Sigmoid colon (tissue), 7 donors: ENCODE results near the gene KTN1. TPM values are rescaled to one million over a fixed set of nuclear protein-coding genes. Genes with fewer than 3 reads are reported as not detected.

Experiments
- DNase-seq: peaks from one replicate; pipeline ENCODE4 v3.0.0-alpha.2; 2019
- H3K27ac ChIP-seq, 4 donors: fragments of 200-600 bp; sonication (generic); one replicate each; pipeline ENCODE4 v1.5.1; 2016 to 2019; ENCODE audit warnings: mild to moderate bottlenecking in 1 of 4
- H3K27me3 ChIP-seq, 3 donors: fragments of 200-600 bp; sonication (generic); one replicate each; pipeline ENCODE4 v1.5.1; 2019; ENCODE audit warnings: mild to moderate bottlenecking in 1 of 3
- H3K36me3 ChIP-seq, 4 donors: fragments of 200-600 bp; sonication (generic); one replicate each; pipeline ENCODE4 v1.5.1; 2016 to 2019
- H3K4me1 ChIP-seq, 4 donors: fragments of 200-600 bp; sonication (generic); one replicate each; pipeline ENCODE4 v1.5.1; 2017 to 2019
- H3K4me3 ChIP-seq, 4 donors: fragments of 200-600 bp; sonication (generic); one replicate each; pipeline ENCODE4 v1.5.1; 2017 to 2019; ENCODE audit warnings: mild to moderate bottlenecking in 2 of 4, moderate library complexity in 1 of 4
- H3K9me3 ChIP-seq, 4 donors: fragments of 200-600 bp in 3 of 4; sonication (generic) in 3 of 4; one replicate each; pipeline versions ENCODE4 v1.5.1 to v1.6.1; 2013 to 2019
- CTCF ChIP-seq, 4 experiments: fragments of 450-650 bp in 3 of 4; fragments of 200-600 bp in 1 of 4; IDR thresholded peaks; one replicate each; pipeline ENCODE4 v1.5.1; 2016 to 2019; ENCODE audit warnings: antibody characterized with exemption in 4 of 4, mild to moderate bottlenecking in 3 of 4, moderate library complexity in 2 of 4
- EP300 ChIP-seq, 4 donors: sonication (generic); formaldehyde crosslinking; IDR thresholded peaks; one replicate each; pipeline ENCODE4 v1.6.1; 2017; ENCODE audit warnings: antibody characterized with exemption in 4 of 4
- POLR2A ChIP-seq, 2 donors: fragments of 450-650 bp; IDR thresholded peaks; one replicate each; pipeline ENCODE4 v1.6.1; 2016; ENCODE audit warnings: antibody characterized with exemption in 2 of 2, mild to moderate bottlenecking in 2 of 2, moderate library complexity in 2 of 2
- POLR2AphosphoS5 ChIP-seq, 4 donors: sonication (generic); formaldehyde crosslinking; IDR thresholded peaks; one replicate each; pipeline ENCODE4 v1.6.1; 2017; ENCODE audit warnings: antibody characterized with exemption in 4 of 4
- WGBS, 2 donors: extraction: QIAGEN DNeasy Blood & Tissue Kit; methylation state at CpG; one replicate each; pipeline ENCODE4 v1.1.7; 2013; 5-methylcytosine and 5-hydroxymethylcytosine counted together
- intact Hi-C: fragments of 100-400 bp; cut with DNase I; formaldehyde crosslinking; loops from one replicate; pipeline ENCODE4 v1.15.1; 2023
- polyA plus RNA-seq, 3 donors: library from polyadenylated mRNA; stranded (reverse); fragments of 200-250 nt; gene quantifications; one replicate each; pipeline ENCODE4 v1.2.3, GENCODE V29; 2013
- total RNA-seq, 4 donors: library from RNA; depleted of rRNA; stranded (reverse); fragments of >200 nt; gene quantifications; one replicate each; pipeline ENCODE4 v1.1.0, GENCODE V29; 2016
- donor health status: healthy with polysubstance abuse.
- donor health status: Bipolar disorder and iron deficiency.
- donor health status: healthy.

Gene KTN1
- total and polyA plus RNA-seq, 7 donors, result 67.3 to 174 (median 120) TPM

GRCh38 chr14:55712491-55712890 lies 132.5 kb downstream of the KTN1 start:
- no peaks in the 10 kb centered on the region for H3K9me3 ChIP-seq

GRCh38 chr14:55713486-55713885 lies 133.5 kb downstream of the KTN1 start:
- no peaks in the 10 kb centered on the region for H3K9me3 ChIP-seq
- H3K27ac ChIP-seq, result no peak overlapping the region
- H3K36me3 ChIP-seq, result no peaks in the 10 kb centered on the region
- no peak for DNase-seq
- no peaks in the 10 kb centered on the region for H3K4me1 ChIP-seq
- H3K4me3 ChIP-seq, result no peak overlapping the region
- intact Hi-C loops, result no loop called here
- no peaks in the 10 kb centered on the region for H3K27me3 ChIP-seq
- WGBS, 2 donors, result 83 to 88% methylated on average over 4 of the region's 4 CpGs
- TF ChIP-seq POLR2A (IDR thresholded peaks at IDR 0.05), result no peak
- no peak for TF ChIP-seq POLR2AphosphoS5 (IDR thresholded peaks at IDR 0.05)
- no peak for TF ChIP-seq CTCF (IDR thresholded peaks at IDR 0.05)
- TF ChIP-seq EP300 (IDR thresholded peaks at IDR 0.05), result no peak

More at GRCh38 chr14:55712491-55712890, 132.5 kb downstream of the KTN1 start:
- no peaks in the 10 kb centered on the region for H3K27me3 ChIP-seq
- DNase-seq, result no peak
- TF ChIP-seq POLR2AphosphoS5 (IDR thresholded peaks at IDR 0.05) (no peak), POLR2A (IDR thresholded peaks at IDR 0.05) (no peak), CTCF (IDR thresholded peaks at IDR 0.05) (no peak), EP300 (IDR thresholded peaks at IDR 0.05) (no peak)
- H3K4me3 ChIP-seq, result no peak overlapping the region
- intact Hi-C loops, result no loop called here
- no peak overlapping the region for H3K27ac ChIP-seq
- no peaks in the 10 kb centered on the region for H3K36me3 ChIP-seq
- 87 to 93% methylated on average over 5 of the region's 5 CpGs for WGBS, 2 donors
- H3K4me1 ChIP-seq, result peaks cover 0 to 2% (median 0%) of the 10 kb centered on the region in 4 donors

- H3K27me3 ChIP-seq, result no peaks in the 10 kb centered on the region
- intact Hi-C loops, result no loop called here
- peak; percentile 79 for DNase-seq
- no peaks in the 10 kb centered on the region for H3K36me3 ChIP-seq
- no peaks in the 10 kb centered on the region for H3K4me1 ChIP-seq
- H3K27ac ChIP-seq, result no peak overlapping the region
- H3K9me3 ChIP-seq, result no peaks in the 10 kb centered on the region
- WGBS, 2 donors, result 74 to 84% methylated on average over 5 of the region's 5 CpGs
- H3K4me3 ChIP-seq, result no peak overlapping the region
- TF ChIP-seq CTCF (IDR thresholded peaks at IDR 0.05) (no peak), POLR2AphosphoS5 (IDR thresholded peaks at IDR 0.05) (no peak), EP300 (IDR thresholded peaks at IDR 0.05) (no peak), POLR2A (IDR thresholded peaks at IDR 0.05) (no peak)
These were observed 135.9 kb downstream of the KTN1 start for GRCh38 chr14:55715889-55716288.

GRCh38 chr14:55717621-55718020 lies 137.6 kb downstream of the KTN1 start:
- H3K27me3 ChIP-seq, result no peaks in the 10 kb centered on the region
- intact Hi-C loops, result no loop called here
- H3K4me1 ChIP-seq, result no peaks in the 10 kb centered on the region
- no peaks in the 10 kb centered on the region for H3K9me3 ChIP-seq
- no peak overlapping the region for H3K4me3 ChIP-seq
- H3K27ac ChIP-seq, result no peak overlapping the region
- no peak for DNase-seq
- TF ChIP-seq POLR2AphosphoS5 (IDR thresholded peaks at IDR 0.05), result no peak
- no peak for TF ChIP-seq EP300 (IDR thresholded peaks at IDR 0.05)
- no peak for TF ChIP-seq CTCF (IDR thresholded peaks at IDR 0.05)
- TF ChIP-seq POLR2A (IDR thresholded peaks at IDR 0.05), result no peak
- no peaks in the 10 kb centered on the region for H3K36me3 ChIP-seq
- WGBS, 2 donors, result 94 to 95% methylated on average over 4 of the region's 4 CpGs

GRCh38 chr14:55718551-55718950 lies 138.5 kb downstream of the KTN1 start:
- Histone ChIP-seq H3K36me3 (no peaks in the 10 kb centered on the region), H3K9me3 (no peaks in the 10 kb centered on the region), H3K27me3 (no peaks in the 10 kb centered on the region), H3K4me3 (no peak overlapping the region), H3K4me1 (no peaks in the 10 kb centered on the region), H3K27ac (no peak overlapping the region)
- TF ChIP-seq CTCF (IDR thresholded peaks at IDR 0.05) (no peak), POLR2AphosphoS5 (IDR thresholded peaks at IDR 0.05) (no peak), POLR2A (IDR thresholded peaks at IDR 0.05) (no peak), EP300 (IDR thresholded peaks at IDR 0.05) (no peak)
- intact Hi-C loops, result no loop called here
- no peak for DNase-seq
- WGBS, 2 donors, result 94% methylated on average over 1 of the region's 1 CpG
